ENCODE results near the gene G0S2.

The G0S2 gene

GRCh38 chr1:209645574-209646452, 29.4 kb upstream of the G0S2 start:
- H3K9me3 ChIP-seq, result no peaks in the 10 kb centered on the region
- peaks cover 56% of the 10 kb centered on the region for H3K27me3 ChIP-seq
- no peak for TF ChIP-seq CTCF (IDR thresholded peaks at IDR 0.05)
- H3K4me3 ChIP-seq (ENCODE audit: low read depth in 1 of 2, low read length in 1 of 2), result no peak overlapping the region
- H3K4me1 ChIP-seq (ENCODE audit: control insufficient read depth in 1 of 2, insufficient read depth in 1 of 2, low read depth in 1 of 2, low read length in 1 of 2), result peaks cover 33 to 34% of the 10 kb centered on the region in 2 experiments
- H3K36me3 ChIP-seq, result no peaks in the 10 kb centered on the region
- H3K27ac ChIP-seq, result no peak overlapping the region

GRCh38 chr1:209646558-209646957, 28.7 kb upstream of the G0S2 start:
- no peaks in the 10 kb centered on the region for H3K36me3 ChIP-seq
- H3K9me3 ChIP-seq, result no peaks in the 10 kb centered on the region
- peaks cover 41 to 42% of the 10 kb centered on the region in 2 experiments for H3K4me1 ChIP-seq (ENCODE audit: control insufficient read depth in 1 of 2, insufficient read depth in 1 of 2, low read depth in 1 of 2, low read length in 1 of 2)
- H3K27me3 ChIP-seq, result peaks cover 50% of the 10 kb centered on the region
- H3K27ac ChIP-seq, result no peak overlapping the region
- H3K4me3 ChIP-seq (ENCODE audit: low read depth in 1 of 2, low read length in 1 of 2), result no peak overlapping the region
- TF ChIP-seq CTCF (IDR thresholded peaks at IDR 0.05), result no peak

DNA sequence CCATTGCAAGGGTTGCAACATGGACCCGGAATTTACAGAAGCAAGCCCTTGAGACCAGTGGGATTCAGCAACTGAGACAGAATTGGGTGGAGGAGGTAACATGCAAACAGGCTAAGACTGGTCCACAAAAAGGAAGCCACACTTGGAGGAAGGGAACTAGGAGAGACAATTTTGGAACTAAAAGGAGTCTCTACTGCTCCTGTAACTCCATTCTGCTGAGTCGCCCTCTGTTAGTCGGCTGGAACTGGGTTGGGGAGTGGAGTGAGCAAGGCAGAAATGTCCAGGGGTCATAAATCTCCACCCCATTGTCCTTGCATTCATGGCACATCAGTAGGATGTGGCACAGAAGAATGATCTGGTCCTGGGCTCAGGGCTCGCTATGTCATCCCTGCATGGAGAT, 28.1 kb upstream of the G0S2 start:
- no peaks in the 10 kb centered on the region for H3K9me3 ChIP-seq
- H3K4me1 ChIP-seq (ENCODE audit: control insufficient read depth in 1 of 2, insufficient read depth in 1 of 2, low read depth in 1 of 2, low read length in 1 of 2), result peaks cover 47% of the 10 kb centered on the region in 2 experiments
- no peak overlapping the region for H3K27ac ChIP-seq
- no peak for TF ChIP-seq CTCF (IDR thresholded peaks at IDR 0.05)
- H3K36me3 ChIP-seq, result no peaks in the 10 kb centered on the region
- no peak overlapping the region for H3K4me3 ChIP-seq (ENCODE audit: low read depth in 1 of 2, low read length in 1 of 2)
- peaks cover 44% of the 10 kb centered on the region for H3K27me3 ChIP-seq

DNA sequence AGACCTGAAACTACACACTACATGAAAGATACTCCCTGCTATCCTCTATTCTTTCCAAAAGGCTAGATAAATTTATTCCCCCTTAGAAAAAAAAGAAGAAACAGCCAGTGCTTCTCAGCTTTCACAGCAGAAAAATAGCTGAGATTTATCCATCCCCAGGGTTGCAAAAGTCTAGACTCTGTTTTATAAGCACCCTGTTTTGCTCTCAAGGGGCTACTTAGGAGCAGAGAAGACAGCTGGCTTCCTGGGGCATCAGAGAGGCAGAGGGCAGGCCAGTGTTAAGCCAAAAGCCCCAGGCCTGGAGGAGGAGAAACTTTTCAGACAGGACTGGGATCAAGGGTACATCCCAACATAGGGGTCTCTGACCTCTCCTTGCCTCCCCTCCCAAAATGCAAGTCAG, 26.9 kb upstream of the G0S2 start:
- H3K4me3 ChIP-seq (ENCODE audit: low read depth in 1 of 2, low read length in 1 of 2), result no peak overlapping the region
- TF ChIP-seq CTCF (IDR thresholded peaks at IDR 0.05), result no peak
- no peaks in the 10 kb centered on the region for H3K36me3 ChIP-seq
- peaks cover 57% of the 10 kb centered on the region in 2 experiments for H3K4me1 ChIP-seq (ENCODE audit: control insufficient read depth in 1 of 2, insufficient read depth in 1 of 2, low read depth in 1 of 2, low read length in 1 of 2)
- no peaks in the 10 kb centered on the region for H3K9me3 ChIP-seq
- H3K27me3 ChIP-seq, result peaks cover 32% of the 10 kb centered on the region
- peak overlapping the region; percentile 90 for H3K27ac ChIP-seq

DNA sequence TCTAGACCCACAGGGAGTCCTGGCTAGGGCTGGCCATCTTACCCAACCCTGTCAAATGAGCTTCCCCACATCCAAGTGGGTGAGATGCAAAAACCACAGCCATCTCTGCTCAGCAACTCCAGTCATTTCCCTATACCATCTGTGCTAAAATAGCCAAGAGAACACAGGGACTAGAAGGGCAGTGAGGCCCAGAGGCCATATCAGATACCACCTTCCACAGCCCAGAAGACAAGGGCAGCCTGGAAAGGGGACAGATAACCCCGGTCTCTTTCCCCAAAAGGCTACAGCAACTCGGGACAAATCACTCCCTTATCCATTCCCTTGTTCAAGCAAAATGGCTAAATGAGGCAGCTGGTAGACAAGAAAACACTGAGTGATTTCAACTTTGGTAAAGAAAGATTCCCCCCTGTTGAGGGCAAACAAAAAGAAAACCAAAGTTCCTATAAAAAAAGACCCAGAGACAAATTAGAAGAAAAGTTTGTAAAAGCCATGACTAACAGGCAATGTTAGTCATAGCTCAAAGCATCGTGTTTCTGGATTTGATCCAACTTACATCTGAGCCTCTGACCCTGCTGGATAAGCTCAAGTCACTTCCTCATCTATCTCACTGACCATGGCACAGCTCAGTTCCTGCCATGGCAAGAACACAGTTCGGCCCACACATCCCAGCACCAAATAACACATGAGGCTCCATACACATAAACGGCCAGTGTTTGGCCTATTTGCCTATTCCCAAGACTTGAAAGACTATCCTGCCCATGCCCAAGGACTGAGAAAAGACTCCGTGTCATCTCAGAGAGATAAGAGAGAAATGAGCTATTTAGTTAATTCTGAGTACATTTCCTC, 26.1 kb upstream of the G0S2 start:
- peak overlapping the region in 1 of 2 experiments; percentile 2 for H3K4me3 ChIP-seq (ENCODE audit: low read depth in 1 of 2, low read length in 1 of 2)
- H3K36me3 ChIP-seq, result no peaks in the 10 kb centered on the region
- no peaks in the 10 kb centered on the region for H3K9me3 ChIP-seq
- peak overlapping the region; percentile 90 for H3K27ac ChIP-seq
- peaks cover 62 to 65% of the 10 kb centered on the region in 2 experiments for H3K4me1 ChIP-seq (ENCODE audit: control insufficient read depth in 1 of 2, insufficient read depth in 1 of 2, low read depth in 1 of 2, low read length in 1 of 2)
- no peak for TF ChIP-seq CTCF (IDR thresholded peaks at IDR 0.05)
- peaks cover 30% of the 10 kb centered on the region for H3K27me3 ChIP-seq
